HG03520 (cell line): ENCODE results near the gene INSYN1.
"Not testable (repeated sequence)": the region's sequence is repeated elsewhere in the genome, so short reads cannot be mapped to it uniquely, and the experiment has no call there.

Experiments
- ATAC-seq: cut with Tn5 transposase; IDR thresholded peaks from one replicate; pipeline ENCODE4 v1.9.1; 2021; ENCODE audit warnings: mild to moderate bottlenecking, moderate library complexity; ENCODE audit not compliant: unreplicated experiment

Gene INSYN1

DNA sequence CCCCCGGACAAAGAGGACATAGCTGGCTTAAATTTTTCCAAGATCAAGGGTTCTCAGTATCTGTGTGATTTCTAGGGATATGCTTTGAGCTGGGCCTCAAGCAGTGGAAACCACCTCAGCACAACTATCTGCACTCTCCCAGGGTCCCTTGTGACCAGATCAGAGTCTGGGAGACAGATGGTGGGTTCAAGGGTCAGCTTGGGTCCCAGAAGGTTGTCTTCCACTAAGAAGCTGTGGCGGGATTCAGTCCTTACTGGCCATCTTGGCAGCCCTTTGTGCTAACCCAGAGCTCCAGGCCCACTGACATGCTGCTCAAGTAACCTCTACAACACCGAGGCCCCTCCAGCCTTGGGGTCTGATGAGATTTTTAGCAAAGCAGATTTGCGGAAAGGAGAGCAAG lies 2.7 kb downstream of the INSYN1 start:
- no peak for ATAC-seq

DNA sequence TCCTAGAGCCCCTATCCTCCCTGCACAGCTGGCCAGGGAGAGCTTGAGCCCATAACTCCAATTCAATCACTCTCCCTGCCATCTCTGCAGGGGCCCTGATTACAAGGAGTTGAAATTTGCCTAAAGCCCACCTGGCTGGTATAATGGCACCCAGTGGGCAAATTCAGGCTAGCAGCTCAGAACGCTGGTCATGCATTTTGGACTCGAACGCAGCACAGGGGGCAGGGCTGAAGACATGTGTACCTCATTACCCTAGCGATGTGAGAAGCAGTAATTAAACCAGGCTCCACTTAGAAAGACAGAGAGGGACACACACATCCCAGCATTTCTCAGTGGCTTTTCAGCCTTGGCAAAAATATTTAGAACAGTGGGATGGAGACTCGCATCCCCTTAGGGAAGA lies 3.2 kb downstream of the INSYN1 start:
- ATAC-seq = no peak

DNA sequence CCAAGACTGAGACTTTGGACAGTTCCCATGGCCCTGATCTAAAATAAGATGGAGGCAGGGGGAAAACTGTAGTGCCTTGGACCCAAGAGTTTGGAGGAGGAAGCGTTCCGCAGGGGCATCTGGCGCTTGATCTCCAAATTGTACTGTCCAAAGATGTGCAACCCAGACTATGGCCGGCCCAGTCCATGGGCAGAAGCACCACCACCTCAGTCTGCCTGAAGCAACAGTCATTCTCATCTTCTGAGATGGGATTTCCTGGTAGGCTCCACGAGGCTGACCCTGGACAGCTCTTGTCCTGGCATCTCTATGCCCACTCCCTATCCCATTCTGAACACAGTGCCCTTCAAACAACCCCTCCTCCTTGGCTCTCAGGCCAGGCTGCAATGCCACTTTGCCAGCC lies 3.6 kb downstream of the INSYN1 start:
- ATAC-seq = no peak

DNA sequence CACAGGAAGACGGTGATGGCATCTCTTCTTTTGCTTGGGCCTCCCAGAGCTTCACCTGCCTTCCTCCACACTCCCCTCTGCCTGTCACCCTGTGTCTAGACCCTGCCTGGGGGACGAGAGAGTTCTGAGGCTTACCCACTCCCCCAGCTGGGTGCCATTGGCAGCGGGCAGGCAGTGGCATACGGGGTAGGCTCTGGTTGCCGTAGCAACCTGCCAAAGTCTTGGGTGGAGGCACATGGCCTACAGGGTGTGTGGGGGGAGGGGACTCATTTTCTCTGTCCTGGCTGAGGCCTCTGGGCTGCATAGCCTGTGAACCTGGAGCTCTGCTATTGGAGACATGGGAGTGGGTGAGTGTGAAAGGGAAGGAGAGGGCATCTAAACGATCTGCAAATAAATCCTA lies 4.4 kb downstream of the INSYN1 start:
- ATAC-seq = no peak

DNA sequence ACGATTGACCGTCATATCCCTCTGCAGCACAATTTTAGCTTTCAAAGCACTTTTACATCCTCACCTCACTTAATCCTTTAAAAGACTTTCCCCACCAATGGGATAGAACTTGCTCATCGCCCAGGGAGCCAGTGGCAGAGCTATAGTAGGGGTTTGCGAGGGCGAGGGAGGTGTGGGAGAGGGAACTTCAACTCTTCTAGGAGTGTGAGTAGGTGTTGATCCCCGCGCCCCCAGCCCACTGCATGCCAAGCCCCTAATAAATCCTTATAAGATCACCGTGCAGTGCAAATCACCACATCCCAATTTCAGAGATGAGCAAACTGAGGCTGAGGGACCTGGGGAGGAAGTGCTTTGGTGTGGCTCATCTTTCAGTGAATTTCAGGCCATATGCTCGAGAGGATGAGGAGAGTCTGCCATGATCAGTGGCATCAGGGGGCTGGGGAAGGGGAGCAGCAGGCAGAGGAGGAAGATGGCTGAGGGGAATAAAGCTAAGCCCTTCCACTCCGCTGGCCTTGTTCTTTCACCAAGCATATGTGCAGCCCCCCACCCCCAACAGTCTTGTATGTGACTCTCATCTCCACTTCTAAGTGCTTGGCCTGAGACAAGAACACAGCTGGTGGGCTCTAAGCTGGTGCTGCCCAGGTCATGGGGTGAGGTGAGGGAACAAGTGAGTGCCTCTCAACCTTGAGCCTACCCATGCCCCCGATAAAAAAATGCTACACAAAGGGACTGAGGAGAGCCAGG lies 5.1 kb downstream of the INSYN1 start:
- no peak for ATAC-seq

DNA sequence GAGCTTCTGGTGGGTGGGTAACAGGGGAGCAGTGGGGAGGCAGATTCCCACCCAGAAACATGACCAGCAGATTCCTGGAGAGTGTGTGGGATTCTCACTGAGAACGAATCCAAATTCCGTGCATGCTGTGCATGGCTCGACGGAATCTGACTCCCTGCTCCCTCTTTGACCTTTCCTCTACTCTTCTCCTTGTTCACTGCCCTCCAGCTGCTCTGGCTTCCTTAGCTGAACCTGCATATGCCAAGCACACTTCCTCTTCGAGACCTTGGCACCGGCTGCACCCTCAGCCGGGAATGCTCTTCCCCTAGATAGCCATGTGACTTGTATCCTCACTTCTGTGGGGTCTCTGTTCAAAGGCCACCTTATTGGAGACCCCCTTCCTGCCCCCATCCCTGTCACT lies 6.3 kb downstream of the INSYN1 start:
- ATAC-seq = no peak

DNA sequence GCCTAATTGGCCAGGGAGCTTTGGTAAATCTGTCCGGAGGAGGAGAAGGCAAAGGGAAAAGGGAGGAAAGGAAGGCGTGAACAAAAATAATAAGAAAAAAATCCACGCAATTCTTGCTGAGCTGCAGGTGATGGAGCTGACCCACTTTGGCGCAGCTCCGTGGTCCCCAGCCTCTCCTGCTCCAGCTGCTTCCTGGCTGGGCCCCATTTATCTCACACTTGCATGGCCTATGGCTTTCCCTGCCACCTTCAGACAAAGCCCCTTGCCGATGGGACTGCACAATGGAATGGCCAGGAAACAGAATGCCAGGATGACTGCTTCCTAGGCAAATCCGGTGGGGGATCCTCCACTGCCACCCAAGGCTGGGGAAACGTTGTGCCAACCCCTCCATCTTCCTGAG lies 6.9 kb downstream of the INSYN1 start:
- no peak for ATAC-seq

DNA sequence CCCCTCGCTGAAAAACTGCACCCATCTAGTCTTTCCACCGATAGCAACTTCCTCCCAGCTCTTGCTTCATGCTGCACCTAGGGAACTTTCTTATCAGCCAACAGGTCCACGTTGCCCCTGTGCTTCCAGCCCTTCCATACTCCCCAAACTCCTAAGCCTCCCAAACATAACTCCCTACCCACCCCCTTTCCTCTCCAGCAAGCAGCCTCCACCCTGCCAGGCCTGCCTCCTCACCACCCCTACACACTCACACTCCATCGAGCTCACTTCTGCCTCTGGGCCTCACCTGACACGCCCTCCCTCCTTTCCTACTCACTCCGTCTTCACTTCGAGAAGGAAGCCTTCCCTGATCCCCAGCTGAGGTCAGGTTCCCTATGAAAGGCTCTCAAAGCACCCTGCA lies 8.1 kb downstream of the INSYN1 start:
- no peak for ATAC-seq

DNA sequence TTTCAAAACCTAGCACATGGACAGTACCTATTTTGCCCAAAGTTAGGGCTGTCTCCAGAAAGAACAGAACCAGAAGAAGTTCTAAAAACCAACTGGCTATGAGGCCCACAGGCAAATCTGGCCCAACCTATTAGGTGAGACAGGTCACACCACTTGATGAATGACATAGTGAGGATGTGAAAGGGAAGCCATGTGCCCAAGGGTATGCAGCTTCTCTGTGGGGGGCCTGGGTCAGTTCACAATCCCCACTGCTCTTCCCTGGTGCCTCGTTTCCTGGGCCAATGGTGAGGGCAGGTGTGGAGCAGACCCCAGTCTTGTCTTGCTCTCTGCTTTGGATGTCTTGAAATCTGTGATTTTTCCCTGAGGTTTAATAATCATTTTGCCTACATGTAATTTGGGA lies 8.9 kb downstream of the INSYN1 start:
- ATAC-seq = no peak

DNA sequence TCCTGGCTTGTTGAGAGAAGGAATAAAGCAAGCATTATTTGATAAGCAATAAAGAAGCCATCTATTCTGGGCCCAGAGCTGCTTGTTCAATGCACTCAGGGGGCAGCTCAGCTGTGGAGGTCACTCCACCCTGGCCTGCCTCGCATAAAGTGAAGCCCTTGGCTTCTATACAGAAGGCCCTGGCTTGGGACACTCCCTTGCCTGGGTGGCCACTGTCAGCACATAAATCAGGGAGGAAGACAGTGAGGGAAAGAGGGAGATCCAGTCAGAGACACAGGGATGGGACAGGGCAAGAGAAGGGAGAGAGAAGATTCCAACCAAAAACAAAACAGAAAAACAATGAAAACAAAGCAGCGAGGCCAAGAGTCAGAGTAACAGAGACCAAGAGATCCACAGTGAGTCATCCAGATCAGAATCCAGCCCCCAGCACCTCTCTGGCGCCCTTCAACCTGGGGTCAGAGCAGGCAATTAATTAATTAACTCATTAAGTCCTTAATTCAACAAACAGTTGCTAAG lies 11.8 kb downstream of the INSYN1 start:
- ATAC-seq = no peak

DNA sequence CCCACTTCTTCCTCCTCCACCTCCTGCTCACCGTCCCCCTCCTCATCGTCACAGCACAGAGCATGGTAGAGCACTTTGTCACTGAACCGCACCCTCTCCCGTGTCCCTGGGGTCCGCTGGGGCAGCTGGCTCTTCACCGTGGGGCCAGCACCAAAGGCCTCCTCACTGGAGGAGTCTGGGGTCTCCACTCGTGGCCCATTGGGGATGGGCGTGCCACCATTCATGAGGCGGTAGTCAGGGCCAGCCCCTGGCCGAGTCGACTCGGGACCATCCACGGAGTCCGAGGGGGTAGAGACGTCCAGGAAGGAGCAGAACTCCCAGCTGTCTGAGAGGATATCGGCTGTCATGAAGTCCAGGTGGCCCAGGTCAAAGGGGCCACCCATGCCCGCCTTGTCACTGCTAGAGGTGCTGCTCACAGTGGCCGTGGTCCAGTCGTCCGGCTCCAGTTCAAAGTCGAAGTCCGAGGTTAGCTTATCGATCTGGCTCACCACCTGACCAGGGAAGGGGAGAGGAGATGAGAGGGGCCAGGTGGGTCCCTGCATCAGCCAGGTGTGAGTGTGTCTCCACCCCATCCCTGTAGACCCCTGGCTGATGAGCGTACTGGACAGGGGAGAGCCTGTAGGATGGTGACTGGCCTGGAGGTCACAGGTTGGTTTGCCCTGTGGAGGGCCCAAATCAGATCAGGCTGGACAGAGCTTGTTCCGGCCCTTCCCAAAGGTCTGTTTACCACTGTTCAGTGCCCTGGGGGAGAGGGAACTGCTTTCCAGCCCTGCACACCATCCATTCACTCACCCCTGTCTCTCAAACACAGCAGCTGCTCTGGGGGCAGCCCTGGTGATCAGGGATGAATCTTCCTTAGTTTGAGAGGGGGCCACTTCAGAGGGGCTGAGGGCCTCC lies 12.8 kb downstream of the INSYN1 start:
- no peak for ATAC-seq

DNA sequence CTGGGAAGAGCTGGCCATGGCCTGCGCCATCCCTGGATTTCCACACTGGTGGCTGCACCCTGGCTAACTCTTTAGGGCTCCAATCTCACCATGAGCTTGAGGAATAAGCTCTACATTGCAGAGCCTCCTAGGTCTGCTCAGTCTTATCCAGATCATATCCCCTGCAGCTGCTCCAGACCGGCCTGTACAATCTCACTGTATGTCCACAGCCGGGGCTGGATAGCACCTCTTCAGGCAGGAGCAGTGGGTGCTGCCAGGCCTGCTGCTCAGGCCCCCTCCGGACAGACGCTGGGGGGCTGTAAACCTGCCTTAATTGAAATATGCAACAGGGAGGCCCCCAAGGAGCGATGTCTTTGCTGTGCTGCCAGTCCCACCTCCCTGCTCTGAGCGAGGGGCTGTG lies 15.6 kb downstream of the INSYN1 start:
- no peak for ATAC-seq

DNA sequence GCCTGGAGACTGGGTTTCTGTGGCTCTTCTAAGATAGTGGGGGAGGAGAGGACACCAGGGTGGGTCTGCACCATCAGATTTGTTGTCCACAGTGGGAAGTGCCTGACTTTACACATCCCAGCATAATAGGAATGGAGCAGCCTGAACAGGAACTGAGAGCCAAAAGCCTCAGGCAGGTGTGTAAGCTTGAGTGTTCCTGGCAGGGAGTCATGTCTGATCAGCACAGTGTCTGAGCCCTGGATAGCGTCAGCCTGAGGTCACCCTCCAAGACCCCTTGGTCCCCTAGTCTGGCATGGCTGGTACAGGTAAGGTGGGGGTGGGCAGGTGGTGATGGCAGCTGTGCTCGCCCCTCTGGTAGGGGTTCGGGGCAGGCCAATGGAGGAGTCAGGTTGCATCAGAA lies 20.2 kb downstream of the INSYN1 start:
- ATAC-seq = no peak

DNA sequence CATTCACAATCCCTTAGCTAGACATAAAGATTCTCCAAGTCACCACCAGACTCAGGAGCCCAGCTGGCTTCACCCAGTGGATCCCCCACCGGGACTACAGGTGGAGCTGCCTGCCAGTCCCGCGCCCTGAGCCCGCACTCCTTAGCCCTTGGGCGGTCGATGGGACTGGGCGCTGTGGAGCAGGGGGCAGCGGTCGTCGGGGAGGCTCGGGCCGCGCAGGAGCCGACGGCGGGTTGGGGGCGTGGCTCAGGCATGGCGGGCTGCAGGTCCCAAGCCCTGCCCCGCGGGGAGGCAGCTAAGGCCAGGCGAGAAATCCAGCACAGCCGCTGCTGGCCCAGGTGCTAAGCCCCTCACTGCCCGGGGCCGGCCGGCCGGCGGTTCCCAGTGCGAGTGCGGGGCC lies 21.1 kb downstream of the INSYN1 start:
- ATAC-seq = not testable (repeated sequence)

DNA sequence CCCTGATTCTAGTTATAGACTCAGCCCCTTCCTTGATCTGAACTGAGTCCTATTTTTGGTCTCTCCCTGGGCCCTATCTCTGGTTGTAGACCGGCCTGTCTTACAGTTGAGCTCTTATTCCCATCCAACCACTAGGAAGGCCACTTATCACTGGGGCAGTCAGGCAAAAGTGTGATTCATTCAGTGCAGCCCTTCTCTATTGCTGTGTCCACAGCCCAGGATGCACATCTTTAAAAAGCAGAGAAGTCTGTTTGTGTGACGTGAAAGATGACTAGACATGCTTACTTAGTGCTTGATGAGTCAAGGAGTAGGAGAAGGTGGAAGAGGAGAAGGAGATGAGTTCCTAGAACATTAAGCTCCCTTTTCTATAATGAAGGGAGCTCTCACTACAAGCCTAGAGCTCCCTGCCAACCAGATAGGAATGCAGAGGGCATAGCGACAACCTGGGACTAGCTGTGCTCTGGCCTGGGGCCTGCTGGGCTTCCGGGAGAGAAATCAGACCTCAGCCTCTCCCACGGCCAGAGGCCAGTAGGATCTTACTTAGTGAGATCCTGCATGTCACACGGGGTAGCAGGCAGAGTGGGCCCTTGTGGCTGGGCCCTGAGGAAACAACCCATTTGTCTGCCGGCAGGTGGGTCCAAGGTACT lies 25.7 kb downstream of the INSYN1 start:
- no peak for ATAC-seq

DNA sequence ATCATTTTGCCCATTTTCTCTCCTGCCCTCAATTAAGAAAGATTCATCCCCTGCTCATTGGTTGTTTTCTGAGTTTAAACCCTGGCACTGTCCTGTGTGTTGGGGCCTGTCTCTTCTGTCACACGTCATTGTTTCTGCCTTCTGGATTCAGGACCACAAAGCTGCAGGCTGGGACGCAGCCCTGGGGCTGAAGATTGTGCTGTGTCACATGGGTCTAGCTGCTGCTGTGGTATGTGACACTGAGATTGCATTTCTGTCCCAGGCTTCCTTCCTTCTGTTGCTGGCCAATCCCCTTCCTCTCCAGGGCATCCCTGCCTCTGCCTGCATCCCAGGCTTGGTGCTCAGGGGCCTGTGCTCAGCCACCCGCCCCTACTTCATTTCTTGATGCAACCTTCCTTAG lies 28.9 kb downstream of the INSYN1 start:
- no peak for ATAC-seq

DNA sequence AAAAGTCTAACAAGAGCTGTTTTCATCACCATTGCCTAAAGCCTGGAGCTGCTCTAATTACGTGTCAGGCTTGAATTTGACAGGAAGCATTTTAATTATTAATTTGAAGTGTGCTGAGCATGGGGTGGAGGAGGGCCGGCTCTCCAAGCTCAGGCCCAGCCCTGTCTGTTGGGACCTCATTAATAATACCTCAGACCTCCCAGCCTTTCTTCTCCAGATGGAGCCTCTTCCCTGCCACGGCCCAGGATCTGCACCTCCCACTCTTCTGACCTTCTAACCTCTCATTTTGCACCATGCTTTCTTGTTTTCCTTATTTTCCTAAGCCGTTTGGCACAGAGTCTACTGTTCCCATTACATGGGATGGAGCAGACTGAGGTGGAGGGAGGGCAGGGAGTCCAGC lies 30.0 kb downstream of the INSYN1 start:
- no peak for ATAC-seq

DNA sequence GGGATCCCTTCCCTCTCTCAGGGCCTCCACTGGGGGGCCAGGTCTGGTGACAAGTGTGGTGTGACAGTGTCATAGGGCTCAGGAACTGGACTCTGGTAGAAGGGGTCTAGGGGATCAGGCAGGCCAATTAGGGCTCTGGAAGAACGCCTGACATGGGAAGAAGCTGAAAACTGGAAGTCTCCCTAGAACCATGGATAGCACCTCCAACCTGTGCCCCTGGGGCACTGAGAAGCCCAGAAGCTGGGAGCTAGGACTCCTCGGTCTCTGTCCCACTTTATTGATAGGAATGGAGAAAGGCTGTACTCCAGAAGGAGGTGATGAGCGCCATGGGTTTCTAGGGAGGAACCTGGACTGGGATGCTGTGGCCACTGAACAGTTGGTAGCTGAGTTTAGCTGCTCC lies 30.7 kb downstream of the INSYN1 start:
- ATAC-seq = no peak

DNA sequence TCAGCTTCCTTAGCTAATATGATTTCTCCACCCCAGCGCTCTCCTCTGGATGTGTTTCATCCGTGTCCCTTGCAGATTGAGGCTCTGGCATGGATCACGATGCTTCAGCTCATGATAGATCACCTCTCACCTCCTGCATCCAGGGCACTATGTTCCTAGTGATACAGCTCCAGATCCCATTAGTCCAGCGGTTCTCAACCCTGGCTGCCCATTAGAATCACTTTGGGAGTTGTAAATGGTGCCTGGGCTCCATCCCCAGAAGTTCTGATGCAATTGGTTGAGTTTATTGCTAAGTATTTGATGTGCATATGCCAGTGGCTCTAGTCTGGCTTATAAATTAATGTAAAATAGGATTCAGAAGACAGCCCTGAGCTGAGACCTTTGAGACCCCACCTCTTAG lies 34.5 kb downstream of the INSYN1 start:
- ATAC-seq = no peak

DNA sequence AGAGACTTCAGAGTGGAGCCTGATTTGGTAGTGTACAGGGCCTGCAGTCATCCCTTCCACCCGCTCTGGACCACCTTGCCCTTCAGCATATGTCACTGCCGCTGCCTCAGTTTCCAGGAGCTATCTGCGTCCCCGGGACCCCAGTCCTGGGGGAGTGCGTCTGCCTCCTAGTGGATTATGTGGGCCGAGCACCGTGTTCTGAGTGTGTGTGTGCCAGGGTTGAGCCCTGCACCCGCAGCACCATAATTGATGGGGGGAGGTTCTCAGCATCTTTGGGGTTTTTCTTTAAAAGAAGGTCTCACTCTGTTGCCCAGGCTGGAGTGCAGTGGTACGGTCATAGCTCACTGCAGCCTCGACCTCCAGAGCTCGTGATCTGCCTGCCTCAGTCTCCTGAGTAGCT lies 35.3 kb downstream of the INSYN1 start:
- ATAC-seq = no peak

DNA sequence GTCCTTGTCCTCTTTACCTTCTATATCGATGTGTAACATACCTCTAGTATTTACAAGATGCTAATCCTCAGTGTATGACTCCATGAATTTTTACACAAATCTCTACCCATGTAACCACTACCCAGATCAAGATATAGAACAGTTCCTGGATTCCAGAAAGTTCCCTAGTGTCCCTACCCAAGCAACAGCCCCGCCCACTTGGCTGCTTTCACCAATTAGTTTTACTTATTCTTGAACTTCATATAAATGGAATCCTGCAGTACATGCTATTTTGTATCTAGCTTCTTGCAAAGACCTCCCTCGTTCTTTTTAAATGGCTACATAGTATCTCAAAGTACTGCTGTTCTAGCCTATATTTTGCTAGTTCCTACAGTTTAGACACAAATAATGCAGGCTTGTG lies 35.9 kb downstream of the INSYN1 start:
- ATAC-seq = no peak

DNA sequence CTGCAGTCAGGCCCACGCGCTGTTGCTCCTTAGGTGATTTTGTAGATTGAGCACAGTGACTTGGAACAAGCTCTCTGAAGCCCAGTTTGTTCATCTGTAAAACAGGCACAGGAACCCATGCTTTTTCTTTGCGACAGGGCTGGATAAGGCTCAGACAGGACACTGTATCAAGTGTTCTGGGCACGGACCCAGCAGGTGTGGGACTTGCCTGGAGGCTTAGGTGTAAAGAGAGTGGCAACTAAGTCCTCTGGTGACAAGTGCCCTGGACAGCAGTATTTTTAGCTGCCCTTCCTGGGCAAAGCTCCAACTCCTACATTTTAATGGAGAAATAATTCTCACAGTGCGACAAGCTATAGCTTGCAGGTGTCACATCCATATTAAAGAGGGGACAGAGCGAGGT lies 36.7 kb downstream of the INSYN1 start:
- ATAC-seq = no peak
